ENCODE measurements around the gene TMEM220.
"Not testable (repeated sequence)": the region's sequence is repeated elsewhere in the genome, so short reads cannot be mapped to it uniquely, and the experiment has no call there.

TMEM220 gene

DNA sequence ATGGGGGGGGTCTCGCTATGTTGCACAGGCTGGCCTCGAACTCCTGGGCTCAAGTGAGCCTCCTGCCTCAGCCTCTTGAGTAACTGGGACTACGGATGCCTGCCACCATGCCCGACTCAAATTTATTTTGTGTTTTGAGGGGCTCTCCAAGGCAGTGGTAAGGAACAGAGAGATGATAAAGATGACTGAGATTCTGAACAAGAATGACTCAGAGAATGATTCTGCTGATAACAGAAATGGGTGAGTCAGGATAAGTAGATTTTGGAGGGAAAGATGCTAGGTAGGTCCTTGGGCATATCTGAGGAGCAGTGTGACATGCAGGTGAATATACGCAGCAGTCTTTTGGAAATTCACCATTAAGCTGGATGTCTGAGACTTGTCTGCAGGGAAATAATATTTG, 2.6 kb downstream of the TMEM220 start:
- no peak for DNase-seq

DNA sequence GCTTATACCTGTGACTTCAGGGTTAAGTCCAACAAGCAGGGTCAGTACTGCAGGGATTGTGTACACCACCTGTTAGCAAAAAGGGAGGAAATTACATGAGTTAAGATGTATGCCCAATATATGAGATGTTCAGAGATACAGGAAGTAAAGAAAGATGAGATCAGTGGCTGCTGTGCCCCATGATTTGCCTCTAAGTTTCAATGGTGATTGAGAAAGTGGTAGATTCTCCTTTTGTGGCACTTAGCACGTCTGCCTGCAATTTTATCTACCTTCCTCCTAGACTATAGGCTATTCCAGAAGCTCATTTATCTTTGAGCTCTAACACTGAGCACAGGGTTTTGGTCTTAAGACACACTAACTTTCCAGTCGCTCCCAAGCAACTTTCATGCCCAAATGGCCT, 3.6 kb downstream of the TMEM220 start:
- DNase-seq: no peak

DNA sequence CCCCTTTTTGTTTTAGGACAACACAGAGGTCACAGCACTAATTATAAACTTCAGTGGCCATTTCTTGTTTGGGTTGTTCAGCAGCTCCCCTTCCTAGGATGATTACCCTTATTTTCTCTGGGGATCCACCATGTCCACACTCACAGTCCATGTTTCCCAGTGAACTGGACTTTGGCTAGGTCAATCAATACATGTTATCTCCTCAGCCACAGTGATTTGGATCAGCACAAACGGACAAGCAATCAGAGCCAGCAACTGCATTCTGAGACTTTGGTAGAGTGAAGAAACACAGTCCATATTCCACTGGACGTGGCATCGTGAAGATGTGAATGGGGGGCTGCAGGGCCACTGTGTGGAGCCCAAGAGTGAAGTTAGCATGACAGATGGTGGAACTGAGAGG, 4.6 kb downstream of the TMEM220 start:
- DNase-seq: no peak

DNA sequence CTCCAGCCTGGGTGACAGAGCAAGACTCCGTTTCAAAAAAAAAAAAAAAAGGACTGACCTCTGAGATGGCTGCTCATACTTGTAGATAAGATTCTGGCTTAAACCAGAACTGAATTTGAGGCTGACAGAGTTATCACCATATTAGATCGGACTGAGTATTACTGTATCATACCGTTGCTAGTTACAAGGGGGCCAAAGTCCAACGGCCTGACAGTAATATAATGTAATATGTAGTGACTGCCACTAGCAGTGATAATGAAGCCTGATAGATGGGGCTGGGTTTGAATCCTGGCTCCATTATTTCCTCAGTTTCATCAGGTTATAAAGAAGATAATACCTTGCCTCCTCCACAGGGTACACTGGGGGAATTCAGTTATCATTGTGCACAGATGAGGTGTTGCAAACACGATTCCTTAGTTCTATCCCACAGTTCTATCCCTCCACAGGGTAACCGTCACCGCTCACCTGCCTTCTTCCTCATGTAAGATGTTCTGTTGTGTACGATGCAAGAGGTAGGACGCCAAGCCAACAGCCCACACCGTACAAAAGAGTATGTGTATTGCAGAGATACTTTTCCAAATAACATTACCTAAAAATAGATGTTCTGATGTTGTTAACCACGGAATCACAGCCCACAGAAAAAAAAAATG, 5.2 kb downstream of the TMEM220 start:
- no peak for DNase-seq

DNA sequence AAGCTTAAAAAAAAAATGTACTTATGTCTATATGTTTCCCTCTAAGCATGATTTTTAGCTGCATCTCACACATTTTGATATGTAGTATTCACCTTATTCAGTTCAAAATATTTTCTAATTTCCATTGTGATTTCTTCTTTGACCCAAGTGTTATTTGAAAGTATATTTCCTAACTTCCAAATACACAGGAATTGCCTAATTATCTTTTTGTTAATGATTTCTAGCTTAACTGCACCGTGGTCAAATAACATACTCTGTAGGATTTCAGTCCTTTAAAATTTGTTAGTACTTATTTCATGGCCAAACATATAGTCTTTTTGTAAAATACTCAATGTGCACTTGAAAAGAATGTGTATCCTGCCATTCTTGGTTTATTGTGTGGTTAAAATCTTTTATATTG, 11.3 kb downstream of the TMEM220 start:
- no peak for DNase-seq

DNA sequence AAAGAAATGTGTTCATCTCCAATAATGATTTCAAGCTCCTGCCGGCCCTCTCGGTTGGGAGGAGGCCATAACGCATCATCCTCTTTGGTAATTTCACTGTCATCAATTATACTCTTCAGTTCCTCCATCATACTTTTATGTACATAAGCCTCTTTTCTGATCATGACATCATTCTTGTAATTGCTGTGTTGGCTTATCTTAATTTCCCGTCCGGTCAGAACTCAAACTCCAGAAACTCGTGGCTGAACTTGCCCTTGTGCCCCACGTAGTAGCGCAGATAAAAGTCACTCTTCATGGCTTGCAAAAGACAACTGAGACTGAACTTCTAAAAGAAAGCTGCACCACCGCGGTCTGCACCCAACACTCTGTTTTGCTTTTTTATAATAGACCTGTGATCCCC, 13.6 kb downstream of the TMEM220 start:
- no peak for DNase-seq

DNA sequence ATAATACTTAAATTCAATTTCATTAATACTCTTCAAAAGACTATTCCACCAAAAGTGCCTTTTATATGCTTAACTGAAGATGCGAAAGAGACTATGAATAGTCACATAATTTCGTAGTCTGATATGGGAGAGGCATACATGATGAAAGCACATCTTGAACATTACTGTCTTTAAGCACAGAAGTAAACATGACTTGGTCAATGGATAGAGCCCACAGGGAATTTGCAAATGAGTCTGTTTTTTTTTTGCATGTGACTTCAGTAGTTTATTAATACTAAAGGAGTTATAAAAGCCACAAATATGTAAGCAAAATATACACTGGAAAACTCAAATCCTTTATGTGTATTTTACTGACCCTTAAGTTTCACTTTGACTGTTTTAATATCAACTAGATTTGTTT, 16.5 kb downstream of the TMEM220 start:
- no peak for DNase-seq

DNA sequence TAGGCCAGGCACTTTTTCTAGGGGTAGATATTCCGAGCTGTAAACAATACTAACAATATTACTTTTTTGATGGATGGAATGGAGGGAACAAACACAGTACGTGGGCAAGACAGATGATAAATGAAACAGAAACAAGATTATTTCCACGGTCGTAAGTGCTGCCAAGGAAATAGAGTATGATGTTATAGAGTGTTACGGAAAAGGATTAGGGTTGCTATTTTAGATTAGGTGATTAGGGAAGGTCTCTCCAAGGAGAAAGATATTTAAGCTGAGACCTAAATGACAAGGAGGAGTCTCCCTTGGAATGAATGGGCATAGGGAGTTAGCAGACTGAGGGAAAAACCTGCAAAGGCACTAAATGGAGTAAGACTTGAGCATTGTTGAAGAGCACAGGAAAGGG, 24.1 kb downstream of the TMEM220 start:
- DNase-seq: no peak

DNA sequence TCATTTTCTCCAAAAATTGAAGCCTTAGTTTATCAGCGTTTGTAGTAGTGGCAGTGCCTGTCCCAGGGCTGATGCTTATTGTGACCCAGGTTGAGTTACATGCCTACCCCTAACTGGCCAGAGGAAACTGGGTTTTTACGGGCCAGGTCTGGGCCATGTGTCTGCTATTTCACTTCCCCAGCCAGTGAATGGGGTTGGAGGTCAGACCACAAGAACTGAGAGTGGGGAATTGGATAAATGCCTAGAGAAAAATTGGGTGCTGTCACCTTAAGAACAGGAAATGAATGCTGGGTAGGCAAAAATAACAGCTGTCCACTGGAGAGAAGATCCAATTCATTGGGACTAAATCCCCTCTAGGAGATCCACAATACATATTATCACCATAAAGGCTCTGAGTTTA, 27.2 kb downstream of the TMEM220 start:
- DNase-seq: no peak

DNA sequence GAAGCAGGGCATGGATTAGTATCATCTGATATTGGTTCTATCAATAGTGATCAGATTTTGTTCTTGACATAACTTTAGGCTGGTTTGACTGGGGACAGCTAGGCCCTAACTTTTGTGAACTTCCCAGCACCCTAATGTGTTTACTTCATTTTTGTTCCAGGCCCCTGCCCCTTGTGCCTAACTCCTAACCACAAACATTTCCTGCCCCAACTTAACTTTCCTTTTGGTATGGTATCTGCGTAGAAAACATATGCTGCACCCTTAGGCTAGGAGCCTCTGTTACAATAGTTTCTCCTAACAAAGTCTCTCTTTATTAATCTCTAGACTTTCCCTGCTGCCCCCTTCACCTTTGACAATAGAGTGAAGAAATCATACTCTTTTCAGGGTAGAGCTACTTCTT, 30.0 kb downstream of the TMEM220 start:
- DNase-seq: no peak

DNA sequence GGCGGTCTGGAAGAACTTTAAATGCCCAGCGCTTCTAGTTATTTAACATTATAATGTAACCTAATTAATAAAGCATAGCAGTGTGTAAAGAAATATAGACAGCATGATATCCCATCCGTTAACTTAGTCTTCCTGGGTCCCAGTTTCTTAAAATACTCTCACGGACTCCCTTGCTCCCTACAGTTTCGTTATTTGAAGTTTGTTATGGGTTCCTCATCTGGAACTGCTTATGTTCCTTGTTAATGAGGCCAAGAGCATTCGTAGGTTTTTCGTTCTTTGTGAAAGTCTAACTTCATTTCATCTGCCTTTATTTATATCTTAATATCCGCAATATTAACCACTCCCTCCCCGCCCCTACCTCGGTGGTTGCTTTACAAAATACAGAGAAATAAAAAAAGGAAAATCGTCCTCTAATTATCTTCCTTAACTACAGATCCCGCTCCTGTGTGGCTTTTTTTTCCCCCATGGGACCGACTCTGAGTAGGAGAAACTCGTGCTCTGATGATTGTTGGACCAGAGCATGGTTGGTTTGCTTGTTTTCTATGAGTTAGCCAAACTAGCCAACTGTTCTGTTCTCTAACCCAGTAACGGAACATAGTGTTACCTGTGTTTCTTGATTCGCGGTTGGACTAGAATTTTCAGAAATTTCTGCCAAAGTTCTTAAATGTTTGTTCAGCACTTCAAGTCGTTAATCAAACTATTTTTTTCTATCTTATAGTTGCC, 31.6 kb downstream of the TMEM220 start:
- peak; percentile 17 for DNase-seq

DNA sequence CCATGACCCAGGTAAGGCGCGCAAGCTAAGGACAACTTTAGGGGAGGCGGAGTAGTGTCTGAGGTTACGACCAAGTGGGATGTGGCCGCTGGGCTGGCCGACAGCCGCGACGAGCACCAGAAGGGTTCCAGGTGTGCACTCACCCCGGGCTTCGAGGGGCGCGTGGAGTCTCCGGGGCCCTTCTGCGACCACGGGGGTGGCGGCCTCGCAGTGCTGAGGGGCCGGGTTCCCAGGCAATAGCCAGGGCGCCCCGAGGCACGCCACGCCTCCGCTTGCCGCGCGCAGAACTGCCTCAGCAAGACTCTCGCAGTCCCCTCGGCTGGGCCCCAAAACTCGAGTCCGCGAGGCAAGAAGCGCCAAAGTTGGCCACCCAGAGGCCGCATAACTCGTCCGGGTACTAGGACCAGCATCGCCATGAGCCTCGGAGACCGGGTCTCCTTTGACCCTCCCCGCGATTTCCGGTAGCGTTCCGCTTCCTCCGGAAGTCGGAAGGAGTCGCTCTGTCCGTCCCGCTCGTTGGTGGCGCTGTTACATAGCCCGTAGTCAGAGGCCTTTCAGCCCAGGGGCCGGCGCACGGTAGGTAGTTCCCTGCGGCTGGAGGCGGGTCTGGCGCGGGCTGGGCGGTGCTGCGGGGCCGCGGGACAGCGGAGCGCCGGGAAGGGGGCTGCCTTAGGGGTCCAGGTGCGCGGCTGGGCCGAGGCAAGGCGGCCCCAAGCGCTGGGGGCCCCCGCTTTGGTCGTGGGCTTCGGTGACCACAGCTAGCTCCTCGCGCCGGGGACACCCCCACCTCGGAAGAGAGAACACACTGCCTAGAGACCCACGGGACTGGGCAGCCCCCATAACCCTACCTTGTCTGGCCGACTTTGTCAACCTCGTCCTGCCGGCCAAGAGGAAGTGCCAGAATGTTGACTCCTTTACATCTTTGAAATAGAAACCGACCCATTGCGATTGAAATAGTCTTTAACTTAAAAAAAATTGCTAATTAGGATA, 32.4 kb downstream of the TMEM220 start, which contains the start of the genes ADPRM and SCO1:
Gene ADPRM, plus strand, starts transcription at position 503 of the 990 bp plus-strand sequence. CDS start 7,333 bp downstream, outside the sequence.
Gene SCO1, minus strand, starts transcription at position 442 of the 990 bp plus-strand sequence. Its CDS starts 26 bp downstream, at position 416.
- peak; percentile 94 for DNase-seq

DNA sequence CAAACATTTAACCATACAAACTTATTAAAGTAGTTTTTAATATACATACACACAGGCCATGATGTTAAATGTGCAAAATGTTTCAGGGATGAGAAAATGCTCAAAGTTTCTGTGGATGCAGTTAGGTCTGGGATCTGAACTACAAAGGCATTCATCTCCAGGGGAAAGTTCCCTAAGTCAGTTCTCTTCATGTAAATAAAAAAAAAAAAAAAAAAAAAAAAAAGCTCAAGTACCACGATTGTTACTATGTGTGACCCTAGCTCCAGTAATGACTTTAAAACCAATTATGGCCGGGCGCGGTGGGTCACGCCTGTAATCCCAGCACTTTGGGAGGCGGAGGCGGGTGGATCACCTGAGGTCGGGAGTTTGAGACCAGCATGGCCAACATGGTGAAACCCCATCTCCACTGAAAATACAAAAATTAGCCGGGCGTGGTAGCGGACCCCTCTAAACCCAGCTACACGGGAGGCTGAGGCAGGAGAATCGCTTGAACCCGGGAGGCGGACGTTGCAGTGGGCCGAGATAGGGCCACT, 33.9 kb downstream of the TMEM220 start:
- DNase-seq: not testable (repeated sequence)

DNA sequence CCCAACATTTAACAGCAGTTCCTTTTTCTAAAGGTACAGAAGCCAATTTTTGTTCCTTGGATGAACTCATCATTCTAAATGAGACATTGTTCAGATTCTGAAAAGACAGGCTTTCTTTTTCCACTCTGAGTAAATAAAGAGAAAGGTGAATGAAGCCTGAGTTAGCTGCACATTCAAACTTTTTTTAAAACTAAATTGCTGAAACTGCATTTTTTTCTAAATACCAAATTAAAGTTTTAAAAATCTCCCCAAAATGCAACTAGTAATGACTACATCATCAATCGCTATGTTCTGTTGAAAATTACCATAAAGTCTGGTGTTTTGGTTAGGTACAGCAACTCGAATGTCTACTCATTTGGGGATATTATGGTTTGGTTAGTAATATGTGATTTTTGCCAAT, 42.3 kb downstream of the TMEM220 start:
- no peak for DNase-seq

DNA sequence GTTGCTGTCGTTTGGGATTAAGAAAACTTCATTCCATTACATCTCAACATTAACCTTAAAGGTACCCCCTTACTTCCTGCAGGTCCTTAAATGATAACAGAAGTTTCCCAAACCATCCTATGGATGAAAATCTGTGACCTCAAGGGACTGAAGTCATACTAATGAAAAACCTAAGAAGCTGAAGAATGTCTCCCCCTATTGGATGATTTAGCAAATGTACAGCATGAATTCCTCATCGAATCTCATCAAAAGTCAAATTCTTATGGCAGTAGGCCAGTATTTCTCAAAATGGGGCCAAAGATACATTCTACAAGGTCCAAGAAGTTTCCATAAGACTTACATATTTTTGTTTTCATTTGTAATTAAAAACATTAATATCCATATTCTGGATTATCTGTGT, 46.0 kb downstream of the TMEM220 start:
- peak; percentile 65 for DNase-seq

DNA sequence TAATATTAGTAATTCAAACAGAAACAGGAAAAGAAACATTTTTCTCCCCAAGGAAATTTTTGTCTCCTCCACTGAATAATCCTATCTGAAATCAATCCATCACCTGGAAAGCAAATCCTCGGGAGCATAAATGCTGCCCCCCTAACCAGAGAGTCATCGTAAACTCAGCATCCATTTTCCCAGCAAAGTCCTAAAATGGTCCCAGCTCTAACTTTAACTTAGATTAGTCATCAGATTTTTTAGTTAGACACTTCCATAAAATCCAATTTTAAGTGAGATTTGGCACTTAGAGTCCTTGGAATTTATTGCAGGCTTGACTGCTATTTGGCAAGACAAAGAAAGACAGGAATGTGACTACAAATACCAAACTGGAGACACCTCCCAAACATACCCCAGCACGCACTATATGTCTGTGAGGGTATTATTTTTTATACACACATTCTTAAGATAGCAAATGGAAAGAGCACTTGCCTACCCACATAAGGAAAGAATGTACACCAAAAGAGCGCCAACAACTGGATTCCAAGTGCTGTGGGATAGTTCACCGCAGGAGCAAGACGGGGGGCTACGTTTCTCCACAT, 47.9 kb downstream of the TMEM220 start:
- peak; percentile 94 for DNase-seq

DNA sequence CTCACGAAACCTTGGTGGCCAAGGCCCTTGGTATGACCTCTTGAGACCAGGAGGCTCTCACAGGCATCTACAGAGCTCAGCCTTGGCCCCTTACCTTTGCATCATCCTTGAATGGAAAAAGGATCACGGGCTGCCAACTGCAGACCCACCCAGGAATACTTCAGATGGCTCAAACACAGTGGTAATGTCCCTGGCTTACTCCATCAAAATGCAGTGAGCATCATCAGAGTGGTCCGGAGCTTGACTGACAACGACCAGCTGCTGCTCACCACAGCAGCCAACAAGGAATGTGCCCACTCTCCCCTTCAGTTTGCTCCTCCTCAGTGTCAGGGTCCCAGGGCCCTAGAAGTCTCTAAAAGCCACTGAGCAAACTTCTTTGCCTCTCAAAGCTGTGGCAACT, 55.1 kb downstream of the TMEM220 start:
- DNase-seq: no peak

DNA sequence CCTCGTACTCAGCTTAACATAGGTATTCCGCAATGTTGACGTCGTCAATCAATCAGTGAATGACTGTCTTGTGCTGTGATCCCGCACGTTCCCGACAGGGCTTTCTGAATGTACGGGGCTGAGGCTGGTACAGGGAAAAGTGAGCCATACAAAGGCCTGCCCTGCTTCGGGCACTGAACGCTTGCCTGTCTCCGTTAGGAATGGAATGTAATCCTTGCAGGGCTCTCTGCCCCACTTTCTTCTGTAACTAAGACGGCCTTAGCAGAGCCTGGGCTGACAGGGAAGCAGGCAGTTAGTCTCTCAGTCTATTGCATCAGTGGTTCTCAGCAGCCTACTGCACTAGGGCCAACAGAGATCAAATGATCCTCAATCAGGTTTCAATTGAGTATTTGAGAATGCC, 56.5 kb downstream of the TMEM220 start:
- peak; percentile 16 for DNase-seq

DNA sequence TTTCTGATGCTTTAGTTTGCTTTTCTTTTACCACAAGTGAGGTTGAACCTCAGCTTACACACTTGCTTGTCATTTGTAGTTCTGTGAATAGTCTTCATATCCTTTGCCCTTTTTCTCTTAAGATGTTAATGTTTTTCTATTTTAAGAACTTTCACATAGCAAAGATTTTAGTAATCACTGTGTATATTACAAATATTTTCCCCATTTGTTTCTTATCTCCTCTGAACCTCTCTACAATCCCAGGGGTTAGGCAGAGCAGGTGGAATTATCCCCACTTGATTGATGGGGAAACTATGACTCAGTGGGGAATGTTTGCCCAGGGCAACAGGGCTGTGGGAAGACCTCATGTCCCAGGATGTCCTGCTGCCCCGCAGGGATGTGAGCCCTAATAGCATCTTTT, 61.0 kb downstream of the TMEM220 start:
- peak; percentile 65 for DNase-seq

DNA sequence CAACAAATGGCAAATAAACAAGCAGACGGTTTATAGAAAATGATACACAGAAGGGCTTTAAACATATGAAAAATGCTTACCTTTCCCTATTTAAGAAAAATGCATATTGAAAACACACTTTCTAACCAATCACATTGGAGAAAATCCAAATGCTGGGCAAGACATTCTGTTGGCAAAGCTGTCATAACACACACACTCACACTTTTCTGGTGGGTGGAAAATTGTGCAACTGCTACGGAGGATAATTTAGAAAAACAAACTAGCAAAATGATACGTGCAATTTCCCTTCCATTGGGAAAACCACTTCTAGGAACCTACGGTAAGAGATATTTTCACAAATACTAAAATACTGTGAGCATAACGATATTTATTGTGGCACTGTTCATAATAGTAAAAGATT, 62.9 kb downstream of the TMEM220 start:
- DNase-seq: no peak

DNA sequence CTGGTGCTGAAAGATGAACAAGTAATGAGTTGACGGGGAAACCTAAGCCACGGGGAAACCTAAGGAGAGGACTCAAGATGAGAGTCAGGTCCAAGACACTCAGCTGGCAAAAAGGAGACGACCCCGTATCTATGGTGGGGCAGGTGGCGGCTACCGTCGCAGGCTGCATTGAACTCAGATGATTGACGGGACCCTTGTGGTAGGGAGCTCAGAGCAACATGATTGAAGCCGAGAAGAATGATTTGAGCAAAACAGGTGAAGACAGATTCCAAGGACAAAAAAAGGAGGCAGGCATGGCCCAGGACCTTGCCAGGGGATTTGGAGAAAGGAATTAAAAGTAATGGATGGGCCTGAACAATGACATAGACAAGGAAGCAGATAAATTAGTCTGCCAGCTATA, 65.3 kb downstream of the TMEM220 start:
- no peak for DNase-seq

All from fibroblast of skin of scalp (primary cell).